Adrenal gland (tissue), 5 donors: ENCODE data around the gene RASSF4.

ENCODE experiments used
- CTCF ChIP-seq, 6 experiments: fragments of 450-650 bp in 4 of 6; fragments of 200-600 bp in 2 of 6; sonication (generic) in 1 of 6; IDR thresholded peaks; 1 replicate in 5 of 6; 2 replicates in 1 of 6; pipeline versions ENCODE4 v1.5.1 to v1.8.0; 2016 to 2021; ENCODE audit warnings: antibody characterized with exemption in 6 of 6, mild to moderate bottlenecking in 2 of 6, moderate library complexity in 1 of 6
- POLR2A ChIP-seq, 2 donors: fragments of 450-650 bp; IDR thresholded peaks; one replicate each; pipeline ENCODE4 v1.6.1; 2017; ENCODE audit warnings: antibody characterized with exemption in 2 of 2, mild to moderate bottlenecking in 2 of 2, moderate library complexity in 1 of 2
- donor health status: DM: no; HTN: no; CAD: no.

GRCh38 chr10:44960088-44960460 is 472 bp downstream of the RASSF4 start:
- TF ChIP-seq POLR2A (IDR thresholded peaks at IDR 0.05) = no peak
- TF ChIP-seq CTCF (IDR thresholded peaks at IDR 0.05) = no peak
